Activated T-helper 17 cell treated with anti-CD3 and anti-CD28 coated beads, Interleukin-2, amount 50 U/mL, for 72 hours (primary cell): ENCODE results near the gene MYO7A. TPM values are rescaled to one million over a fixed set of nuclear protein-coding genes. Genes with fewer than 3 reads are reported as not detected.

Experiments
- ATAC-seq: fragments of 150-1000 bp; cut with Tn5 transposase; replicated peaks from 2 replicates; pipeline ENCODE4 v1.10.0; 2021; ENCODE audit warnings: mild to moderate bottlenecking, moderate library complexity
- H3K27ac Mint-ChIP-seq: one replicate; pipeline ENCODE4 v1.8.0; 2022; ENCODE audit warnings: mixed read lengths
- H3K27me3 Mint-ChIP-seq: one replicate; pipeline ENCODE4 v1.8.0; 2022; ENCODE audit warnings: mixed read lengths
- H3K36me3 Mint-ChIP-seq: one replicate; pipeline ENCODE4 v1.8.0; 2022; ENCODE audit warnings: low read depth, mild to moderate bottlenecking, mixed read lengths
- H3K4me1 Mint-ChIP-seq: one replicate; pipeline ENCODE4 v1.8.0; 2022; ENCODE audit warnings: mixed read lengths
- H3K4me3 Mint-ChIP-seq: one replicate; pipeline ENCODE4 v1.8.0; 2022; ENCODE audit warnings: mild to moderate bottlenecking, mixed read lengths
- H3K9me3 Mint-ChIP-seq: one replicate; pipeline ENCODE4 v1.8.0; 2022; ENCODE audit warnings: mixed read lengths
- total RNA-seq, 2 donors: library from RNA; stranded (reverse); gene quantifications; one replicate each; pipeline ENCODE4 v1.2.3, GENCODE V29; 2022

MYO7A gene
- total RNA-seq, 2 donors from 2014 or later, result 0.95 to 4.0 TPM

- no peaks in the 10 kb centered on the region for H3K9me3 Mint-ChIP-seq
- H3K27ac Mint-ChIP-seq, result no peak overlapping the region
- H3K4me3 Mint-ChIP-seq, result no peak overlapping the region
- peak; percentile 23 for ATAC-seq
- no peaks in the 10 kb centered on the region for H3K36me3 Mint-ChIP-seq
- no peaks in the 10 kb centered on the region for H3K27me3 Mint-ChIP-seq
- H3K4me1 Mint-ChIP-seq, result no peaks in the 10 kb centered on the region
Observed at GRCh38 chr11:77101043-77101537, 27.0 kb upstream of the MYO7A start.

GRCh38 chr11:77102246-77103210 lies 25.5 kb upstream of the MYO7A start, which contains the start of gene OMP:
TSS of gene OMP (plus strand) at chr11:77102840. CDS start at chr11:77102840, 0 bp downstream.
- Mint-ChIP-seq H3K27me3 (no peaks in the 10 kb centered on the region), H3K4me3 (no peak within 1 kb of the TSS), H3K4me1 (no peaks in the 10 kb centered on the region), H3K9me3 (no peaks in the 10 kb centered on the region), H3K36me3 (no peaks in the 10 kb centered on the region), H3K27ac (no peak within 1 kb of the TSS)
- ATAC-seq, result no peak

- Mint-ChIP-seq H3K4me3 (no peak overlapping the region), H3K27ac (no peak overlapping the region), H3K4me1 (no peaks in the 10 kb centered on the region), H3K36me3 (no peaks in the 10 kb centered on the region), H3K27me3 (no peaks in the 10 kb centered on the region), H3K9me3 (no peaks in the 10 kb centered on the region)
- ATAC-seq, result no peak
Observed at GRCh38 chr11:77103319-77103718, 24.7 kb upstream of the MYO7A start.

GRCh38 chr11:77104727-77105126 lies 23.3 kb upstream of the MYO7A start:
- no peak overlapping the region for H3K27ac Mint-ChIP-seq
- no peaks in the 10 kb centered on the region for H3K4me1 Mint-ChIP-seq
- H3K36me3 Mint-ChIP-seq, result no peaks in the 10 kb centered on the region
- H3K9me3 Mint-ChIP-seq, result no peaks in the 10 kb centered on the region
- ATAC-seq, result no peak
- H3K27me3 Mint-ChIP-seq, result no peaks in the 10 kb centered on the region
- H3K4me3 Mint-ChIP-seq, result no peak overlapping the region

GRCh38 chr11:77106321-77106720 lies 21.7 kb upstream of the MYO7A start:
- Mint-ChIP-seq H3K4me3 (no peak overlapping the region), H3K4me1 (no peaks in the 10 kb centered on the region), H3K36me3 (no peaks in the 10 kb centered on the region), H3K9me3 (no peaks in the 10 kb centered on the region), H3K27me3 (no peaks in the 10 kb centered on the region), H3K27ac (no peak overlapping the region)
- no peak for ATAC-seq

GRCh38 chr11:77106759-77107158 lies 21.3 kb upstream of the MYO7A start:
- Mint-ChIP-seq H3K36me3 (no peaks in the 10 kb centered on the region), H3K27me3 (no peaks in the 10 kb centered on the region), H3K27ac (no peak overlapping the region), H3K4me1 (no peaks in the 10 kb centered on the region), H3K9me3 (no peaks in the 10 kb centered on the region), H3K4me3 (no peak overlapping the region)
- no peak for ATAC-seq

GRCh38 chr11:77107950-77108349 lies 20.1 kb upstream of the MYO7A start:
- no peak for ATAC-seq
- H3K4me3 Mint-ChIP-seq, result no peak overlapping the region
- H3K36me3 Mint-ChIP-seq, result no peaks in the 10 kb centered on the region
- no peaks in the 10 kb centered on the region for H3K4me1 Mint-ChIP-seq
- H3K9me3 Mint-ChIP-seq, result no peaks in the 10 kb centered on the region
- no peaks in the 10 kb centered on the region for H3K27me3 Mint-ChIP-seq
- no peak overlapping the region for H3K27ac Mint-ChIP-seq

- H3K9me3 Mint-ChIP-seq, result no peaks in the 10 kb centered on the region
- no peaks in the 10 kb centered on the region for H3K36me3 Mint-ChIP-seq
- no peak overlapping the region for H3K4me3 Mint-ChIP-seq
- no peak overlapping the region for H3K27ac Mint-ChIP-seq
- H3K27me3 Mint-ChIP-seq, result no peaks in the 10 kb centered on the region
- no peak for ATAC-seq
- H3K4me1 Mint-ChIP-seq, result no peaks in the 10 kb centered on the region
Observed at GRCh38 chr11:77108436-77108835, 19.6 kb upstream of the MYO7A start.

- H3K9me3 Mint-ChIP-seq, result no peaks in the 10 kb centered on the region
- no peaks in the 10 kb centered on the region for H3K4me1 Mint-ChIP-seq
- ATAC-seq, result no peak
- H3K4me3 Mint-ChIP-seq, result no peak overlapping the region
- H3K27ac Mint-ChIP-seq, result no peak overlapping the region
- H3K36me3 Mint-ChIP-seq, result no peaks in the 10 kb centered on the region
- H3K27me3 Mint-ChIP-seq, result no peaks in the 10 kb centered on the region
Observed at GRCh38 chr11:77109236-77110019, 18.6 kb upstream of the MYO7A start.

GRCh38 chr11:77110836-77111235 lies 17.2 kb upstream of the MYO7A start:
- no peaks in the 10 kb centered on the region for H3K4me1 Mint-ChIP-seq
- ATAC-seq, result no peak

GRCh38 chr11:77111277-77111676 lies 16.8 kb upstream of the MYO7A start:
- no peak overlapping the region for H3K4me3 Mint-ChIP-seq
- H3K4me1 Mint-ChIP-seq, result no peaks in the 10 kb centered on the region
- H3K36me3 Mint-ChIP-seq, result no peaks in the 10 kb centered on the region
- no peaks in the 10 kb centered on the region for H3K27me3 Mint-ChIP-seq
- peak overlapping the region; percentile 41 for H3K27ac Mint-ChIP-seq
- ATAC-seq, result no peak
- no peaks in the 10 kb centered on the region for H3K9me3 Mint-ChIP-seq

More at GRCh38 chr11:77110836-77111235, 17.2 kb upstream of the MYO7A start:
- H3K9me3 Mint-ChIP-seq, result no peaks in the 10 kb centered on the region
- H3K4me3 Mint-ChIP-seq, result no peak overlapping the region
- H3K36me3 Mint-ChIP-seq, result no peaks in the 10 kb centered on the region
- H3K27me3 Mint-ChIP-seq, result no peaks in the 10 kb centered on the region
- H3K27ac Mint-ChIP-seq, result no peak overlapping the region

GRCh38 chr11:77111946-77112345 lies 16.1 kb upstream of the MYO7A start:
- Mint-ChIP-seq H3K36me3 (no peaks in the 10 kb centered on the region), H3K27ac (no peak overlapping the region), H3K4me1 (no peaks in the 10 kb centered on the region), H3K9me3 (no peaks in the 10 kb centered on the region), H3K4me3 (no peak overlapping the region), H3K27me3 (no peaks in the 10 kb centered on the region)
- no peak for ATAC-seq

- H3K27me3 Mint-ChIP-seq, result no peaks in the 10 kb centered on the region
- no peak for ATAC-seq
- no peaks in the 10 kb centered on the region for H3K36me3 Mint-ChIP-seq
- no peaks in the 10 kb centered on the region for H3K9me3 Mint-ChIP-seq
- no peaks in the 10 kb centered on the region for H3K4me1 Mint-ChIP-seq
- H3K4me3 Mint-ChIP-seq, result no peak overlapping the region
- no peak overlapping the region for H3K27ac Mint-ChIP-seq
Observed at GRCh38 chr11:77112641-77113381, 15.2 kb upstream of the MYO7A start.

- no peak overlapping the region for H3K27ac Mint-ChIP-seq
- H3K4me1 Mint-ChIP-seq, result no peaks in the 10 kb centered on the region
- no peaks in the 10 kb centered on the region for H3K9me3 Mint-ChIP-seq
- no peak for ATAC-seq
- H3K27me3 Mint-ChIP-seq, result no peaks in the 10 kb centered on the region
- no peak overlapping the region for H3K4me3 Mint-ChIP-seq
- H3K36me3 Mint-ChIP-seq, result no peaks in the 10 kb centered on the region
Observed at GRCh38 chr11:77113382-77114088, 14.5 kb upstream of the MYO7A start.
